Activated CD4-positive, CD25-positive, alpha-beta regulatory T cell treated with anti-CD3 and anti-CD28 coated beads, Interleukin-2, amount 50 U/mL, for 24 hours (primary cell): ENCODE results near the gene PIEZO2.
"Not testable (repeated sequence)": the region's sequence is repeated elsewhere in the genome, so short reads cannot be mapped to it uniquely, and the experiment has no call there.

ENCODE experiments used
- ATAC-seq, 2 donors: fragments of 150-1000 bp; cut with Tn5 transposase; one replicate each; pipeline ENCODE4 v1.10.0; 2021; ENCODE audit warnings: mild to moderate bottlenecking in 1 of 2, moderate library complexity in 1 of 2

PIEZO2 gene

GRCh38 chr18:11149441-11150270, at the start of gene PIEZO2:
PIEZO2 (minus strand) TSS chr18:11149569; CDS start chr18:11148588, 981 bp downstream.
- ATAC-seq = no peak

- no peak for ATAC-seq
Measured at GRCh38 chr18:11183637-11184036, 34.3 kb upstream of the PIEZO2 start.

- not testable (repeated sequence) for ATAC-seq
Measured at GRCh38 chr18:11181629-11182028, 32.3 kb upstream of the PIEZO2 start.

GRCh38 chr18:11179959-11180519, 30.7 kb upstream of the PIEZO2 start:
- no peak for ATAC-seq

GRCh38 chr18:11178951-11179549, 29.7 kb upstream of the PIEZO2 start:
- no peak for ATAC-seq

- no peak for ATAC-seq
Measured at GRCh38 chr18:11177382-11177781, 28.0 kb upstream of the PIEZO2 start.

- ATAC-seq = no peak
Measured at GRCh38 chr18:11176481-11176881, 27.1 kb upstream of the PIEZO2 start.

GRCh38 chr18:11175266-11175979, 26.1 kb upstream of the PIEZO2 start:
- no peak for ATAC-seq

DNA sequence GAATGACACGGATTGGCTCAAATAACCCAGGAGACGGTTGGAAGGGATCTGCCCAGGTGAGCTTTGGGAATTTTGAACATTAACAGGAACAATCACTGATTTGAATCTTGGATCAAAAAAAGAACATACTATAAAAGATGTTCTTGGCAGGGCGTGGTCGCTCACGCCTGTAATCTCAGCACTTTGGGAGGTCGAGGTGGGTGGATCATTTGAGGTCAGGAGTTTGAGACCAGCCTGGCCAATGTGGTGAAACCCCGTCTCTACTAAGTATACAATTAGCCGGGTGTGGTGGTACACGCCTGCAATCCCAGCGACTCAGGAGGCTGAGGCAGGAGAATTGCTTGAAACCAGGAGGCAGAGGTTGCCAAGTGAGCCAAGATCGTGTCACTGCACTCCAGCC, 24.8 kb upstream of the PIEZO2 start:
- not testable (repeated sequence) for ATAC-seq

- ATAC-seq = no peak
Measured at GRCh38 chr18:11167778-11168177, 18.4 kb upstream of the PIEZO2 start.

DNA sequence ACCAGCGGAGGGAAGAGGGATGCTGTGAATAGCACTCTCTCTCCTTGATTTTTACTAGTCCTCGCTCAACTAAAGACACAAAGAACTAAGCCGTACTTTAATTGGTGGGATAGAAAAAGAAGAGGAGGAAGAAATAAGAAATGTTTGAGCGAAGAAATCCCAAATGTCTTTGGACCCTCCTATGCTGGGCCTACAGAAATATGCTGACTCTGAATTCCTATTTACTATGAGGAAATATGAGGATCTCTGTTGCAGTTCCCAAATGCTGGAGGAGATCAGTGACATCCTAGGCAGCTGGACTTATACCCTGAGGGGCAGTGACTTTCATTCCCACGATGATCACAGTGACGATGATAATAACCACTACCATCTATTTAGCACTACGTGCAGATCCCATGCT, 16.6 kb upstream of the PIEZO2 start:
- ATAC-seq = no peak

GRCh38 chr18:11165138-11165537, 15.8 kb upstream of the PIEZO2 start:
- no peak for ATAC-seq

GRCh38 chr18:11163665-11164064, 14.3 kb upstream of the PIEZO2 start:
- ATAC-seq = no peak

- no peak for ATAC-seq
Measured at GRCh38 chr18:11162889-11163288, 13.5 kb upstream of the PIEZO2 start.

DNA sequence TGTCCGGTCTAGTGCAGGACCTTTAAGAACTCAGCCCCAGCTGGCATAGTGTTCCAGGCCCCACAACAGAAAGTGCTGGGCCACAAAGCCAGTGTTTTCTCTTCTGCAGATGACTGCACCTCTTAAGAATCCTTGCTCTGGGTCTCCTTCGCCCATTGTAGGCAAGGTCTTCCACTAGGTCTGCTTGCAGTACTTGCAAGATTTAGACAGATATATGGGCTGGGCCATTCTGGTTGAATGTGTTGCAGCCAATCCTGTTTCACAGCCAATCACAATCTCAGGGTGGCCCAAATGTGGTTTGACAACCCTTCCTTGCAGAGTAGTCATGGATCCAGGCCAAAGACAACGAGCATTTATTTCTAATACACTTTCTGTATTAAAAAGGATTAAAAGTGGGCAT, 13.1 kb upstream of the PIEZO2 start:
- no peak for ATAC-seq

DNA sequence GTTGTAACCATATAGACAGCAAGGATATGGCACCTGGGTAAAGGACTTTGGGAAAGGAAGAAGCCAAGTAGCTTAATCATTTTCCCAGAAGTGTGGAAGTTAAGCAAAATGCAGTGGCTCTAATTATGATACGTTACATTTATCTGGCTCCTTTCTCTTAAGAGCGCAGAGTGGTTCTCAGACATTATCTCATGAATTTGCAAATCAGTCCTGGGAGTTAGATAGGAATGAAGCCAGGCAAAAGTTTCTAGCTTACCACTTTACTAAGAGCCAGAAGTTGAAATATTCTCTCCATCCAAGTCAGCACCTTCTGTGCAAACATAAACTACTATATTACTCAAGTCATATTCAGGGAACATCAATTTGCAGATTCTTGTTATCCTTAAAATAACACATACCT, 10.9 kb upstream of the PIEZO2 start:
- no peak for ATAC-seq

GRCh38 chr18:11159844-11160243, 10.5 kb upstream of the PIEZO2 start:
- ATAC-seq = no peak

DNA sequence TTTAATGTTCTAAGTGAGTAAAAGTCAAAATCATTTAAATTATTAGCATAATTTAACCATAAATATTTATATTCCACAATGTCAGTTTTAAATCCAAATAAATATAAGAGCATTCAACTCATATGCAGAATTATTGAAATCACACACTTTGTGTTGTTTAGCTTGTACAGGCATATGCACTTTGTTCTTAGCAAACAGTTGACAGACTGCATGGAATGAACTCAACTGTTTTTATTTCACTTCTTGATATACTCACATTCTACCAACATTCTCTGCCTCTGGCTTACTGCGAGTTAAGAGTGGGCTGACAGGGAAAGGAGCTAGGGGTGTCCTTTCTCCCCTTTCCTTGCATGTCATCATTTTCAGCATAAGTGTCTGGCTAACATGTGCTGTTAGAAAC, 7.6 kb upstream of the PIEZO2 start:
- no peak for ATAC-seq

DNA sequence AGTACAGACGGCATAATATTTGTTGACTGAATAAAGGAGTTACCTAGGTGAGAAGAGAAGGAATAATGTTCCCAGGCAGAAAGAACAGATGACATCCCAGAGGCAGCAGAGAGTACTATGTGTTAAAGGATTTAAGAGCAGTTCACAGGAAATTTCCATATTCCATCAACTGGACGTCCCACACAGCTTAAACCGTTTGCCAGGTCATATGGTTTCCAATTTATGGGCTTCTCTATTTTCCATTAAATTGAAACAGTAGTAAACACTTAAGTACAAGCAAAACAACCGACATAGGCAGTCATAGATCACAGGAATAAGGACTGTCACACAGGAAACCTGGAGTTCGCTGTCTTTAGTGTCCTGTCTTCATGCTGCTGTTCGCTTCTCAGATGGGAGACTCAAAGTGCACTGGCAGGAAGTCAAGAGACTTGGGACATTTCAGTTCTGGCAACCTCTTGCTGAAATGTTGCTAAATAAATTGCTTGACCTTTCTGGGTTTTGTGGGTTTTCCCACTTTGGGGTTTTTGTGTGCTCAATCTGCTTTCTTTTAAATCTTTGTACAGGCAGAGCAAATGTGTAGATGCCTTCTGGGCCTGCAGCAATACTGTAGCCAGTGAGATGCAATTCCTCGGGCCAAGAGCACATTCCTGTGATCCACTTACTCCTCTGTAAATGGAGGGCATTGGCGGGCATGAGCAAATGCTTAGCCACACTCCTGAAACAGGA, 5.8 kb upstream of the PIEZO2 start:
- ATAC-seq = no peak

DNA sequence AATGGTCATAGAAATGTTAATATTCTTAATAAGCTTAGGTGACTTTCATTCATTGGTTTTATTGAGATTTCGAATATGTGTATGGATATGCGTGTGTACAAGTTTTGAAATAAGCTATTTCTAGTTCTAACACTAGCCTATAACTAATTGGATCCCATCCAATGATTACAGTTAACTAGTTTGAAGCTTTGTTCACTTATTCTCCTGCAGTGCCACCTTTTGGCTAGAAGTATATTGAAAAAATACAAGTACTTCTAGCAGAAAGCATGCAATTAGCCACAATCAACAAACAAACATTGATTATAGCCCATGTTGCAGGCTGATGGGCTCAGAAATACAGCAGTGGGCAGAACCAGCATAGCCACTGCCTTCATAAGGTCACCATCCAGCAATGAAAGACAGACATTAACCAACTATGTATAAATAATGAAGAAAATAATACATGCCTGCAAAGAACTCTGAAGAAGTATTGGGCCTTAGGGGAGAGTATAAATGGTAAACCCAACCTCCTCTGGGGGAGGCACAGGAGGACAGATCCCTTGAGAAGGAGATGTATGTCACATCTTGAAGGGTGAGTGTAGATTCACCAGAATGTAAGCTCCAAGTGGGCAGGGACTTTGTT, 5.1 kb upstream of the PIEZO2 start:
- no peak for ATAC-seq

DNA sequence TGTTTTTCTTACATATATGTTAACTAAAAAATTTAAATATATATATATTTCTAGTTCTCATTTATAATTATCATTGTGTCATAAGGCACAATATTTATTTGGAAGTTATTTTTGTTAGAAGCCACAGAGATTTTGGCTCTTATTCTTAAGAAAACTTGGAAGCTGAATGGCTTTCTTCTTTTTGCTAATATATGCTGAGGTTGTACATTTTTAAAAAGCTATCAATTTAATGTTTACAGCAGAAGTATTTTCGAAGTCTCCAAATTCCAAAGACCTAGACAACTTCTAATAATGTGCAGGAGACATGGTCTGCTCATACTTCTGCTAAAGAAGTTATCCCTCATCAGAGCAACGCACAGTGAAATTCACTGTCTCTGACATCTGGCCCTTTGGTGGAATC, 3.7 kb upstream of the PIEZO2 start:
- no peak for ATAC-seq

DNA sequence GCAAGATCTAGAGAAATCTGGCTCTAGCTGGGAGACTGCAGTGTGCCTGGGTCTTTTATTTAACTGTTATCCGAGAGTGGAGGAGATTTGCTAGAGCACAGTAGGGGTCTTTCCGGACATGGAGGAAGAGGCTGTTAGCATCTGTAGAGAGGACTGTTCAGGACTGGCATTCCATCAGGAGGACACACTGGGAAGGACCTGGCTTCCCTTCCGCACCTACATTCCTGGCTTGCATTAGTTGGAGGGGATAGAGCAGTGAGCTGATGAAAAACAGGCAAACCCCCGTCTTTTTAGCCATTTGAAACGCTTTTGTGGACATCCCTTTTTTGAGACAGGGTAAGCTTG, 874 bp upstream of the PIEZO2 start:
- no peak for ATAC-seq
